Measurements from ENCODE around the gene SRP14.

- TF ChIP-seq, protein P1, sequence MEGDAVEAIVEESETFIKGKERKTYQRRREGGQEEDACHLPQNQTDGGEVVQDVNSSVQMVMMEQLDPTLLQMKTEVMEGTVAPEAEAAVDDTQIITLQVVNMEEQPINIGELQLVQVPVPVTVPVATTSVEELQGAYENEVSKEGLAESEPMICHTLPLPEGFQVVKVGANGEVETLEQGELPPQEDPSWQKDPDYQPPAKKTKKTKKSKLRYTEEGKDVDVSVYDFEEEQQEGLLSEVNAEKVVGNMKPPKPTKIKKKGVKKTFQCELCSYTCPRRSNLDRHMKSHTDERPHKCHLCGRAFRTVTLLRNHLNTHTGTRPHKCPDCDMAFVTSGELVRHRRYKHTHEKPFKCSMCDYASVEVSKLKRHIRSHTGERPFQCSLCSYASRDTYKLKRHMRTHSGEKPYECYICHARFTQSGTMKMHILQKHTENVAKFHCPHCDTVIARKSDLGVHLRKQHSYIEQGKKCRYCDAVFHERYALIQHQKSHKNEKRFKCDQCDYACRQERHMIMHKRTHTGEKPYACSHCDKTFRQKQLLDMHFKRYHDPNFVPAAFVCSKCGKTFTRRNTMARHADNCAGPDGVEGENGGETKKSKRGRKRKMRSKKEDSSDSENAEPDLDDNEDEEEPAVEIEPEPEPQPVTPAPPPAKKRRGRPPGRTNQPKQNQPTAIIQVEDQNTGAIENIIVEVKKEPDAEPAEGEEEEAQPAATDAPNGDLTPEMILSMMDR (IDR thresholded peaks at IDR 0.05) = no peak
- TF ChIP-seq POLR2A (IDR thresholded peaks at IDR 0.05) (no peak), POLR2AphosphoS5 (IDR thresholded peaks at IDR 0.05; ENCODE audit: insufficient read depth in 1 of 2, low read depth in 1 of 2) (no peak)
Measured at GRCh38 chr15:40034186-40034946, 4.6 kb downstream of the SRP14 start.
